Glutamatergic neuron (in vitro differentiated cells): ENCODE data around the gene ATP6AP2. TPM values are rescaled to one million over a fixed set of nuclear protein-coding genes. Genes with fewer than 3 reads are reported as not detected.

ENCODE experiments used
- DNase-seq: peaks from one replicate; pipeline ENCODE4 v3.0.0; 2022
- H3K27ac Mint-ChIP-seq: one replicate; pipeline ENCODE4 v1.8.0; 2020; ENCODE audit warnings: mild to moderate bottlenecking, mixed read lengths, inconsistent platforms; ENCODE audit not compliant: unreplicated experiment
- H3K27me3 Mint-ChIP-seq: one replicate; pipeline ENCODE4 v1.8.0; 2020; ENCODE audit warnings: mild to moderate bottlenecking, moderate library complexity, mixed read lengths, inconsistent platforms; ENCODE audit not compliant: unreplicated experiment
- H3K36me3 Mint-ChIP-seq: one replicate; pipeline ENCODE4 v1.8.0; 2020; ENCODE audit warnings: mild to moderate bottlenecking, mixed read lengths, inconsistent platforms; ENCODE audit not compliant: unreplicated experiment
- H3K4me1 Mint-ChIP-seq: one replicate; pipeline ENCODE4 v1.8.0; 2020; ENCODE audit warnings: mild to moderate bottlenecking, low read depth, mixed read lengths, inconsistent platforms; ENCODE audit not compliant: unreplicated experiment
- H3K4me3 Mint-ChIP-seq: one replicate; pipeline ENCODE4 v1.8.0; 2020; ENCODE audit warnings: mild to moderate bottlenecking, mixed read lengths, inconsistent platforms; ENCODE audit not compliant: unreplicated experiment
- H3K9me3 Mint-ChIP-seq: one replicate; pipeline ENCODE4 v1.8.0; 2020; ENCODE audit warnings: mild to moderate bottlenecking, moderate library complexity, mixed read lengths, inconsistent platforms; ENCODE audit not compliant: unreplicated experiment
- CTCF ChIP-seq: fragments of 200-600 bp; sonication (generic); IDR thresholded peaks from one replicate; pipeline ENCODE4 v1.5.0; 2021; ENCODE audit not compliant: partially characterized antibody, unreplicated experiment
- total RNA-seq: library from RNA; stranded (reverse); fragmentation: NEBNext Ultra II Directional; extraction: Animal tissue kit (Norgen Biotek cat#: 25700); gene quantifications from one replicate; pipeline ENCODE4 v1.2.1, GENCODE V29; 2021; ENCODE audit not compliant: unreplicated experiment

The ATP6AP2 gene
- total RNA-seq, 1 donor from 2014 or later: 59.0 TPM

- DNase-seq: no peak
- no peak for TF ChIP-seq CTCF
- H3K36me3 Mint-ChIP-seq: no peaks in the 10 kb centered on the region
- no peak overlapping the region for H3K4me3 Mint-ChIP-seq
- H3K9me3 Mint-ChIP-seq: no peaks in the 10 kb centered on the region
- peaks cover 2% of the 10 kb centered on the region for H3K27me3 Mint-ChIP-seq
- peaks cover 16% of the 10 kb centered on the region for H3K4me1 Mint-ChIP-seq
- no peak overlapping the region for H3K27ac Mint-ChIP-seq
Observed at GRCh38 chrX:40544343-40545266, 36.2 kb upstream of the ATP6AP2 start.

GRCh38 chrX:40546870-40547269 lies 33.9 kb upstream of the ATP6AP2 start:
- H3K27ac Mint-ChIP-seq: no peak overlapping the region
- H3K36me3 Mint-ChIP-seq: no peaks in the 10 kb centered on the region
- DNase-seq: no peak
- peaks cover 4% of the 10 kb centered on the region for H3K9me3 Mint-ChIP-seq
- H3K27me3 Mint-ChIP-seq: peaks cover 6% of the 10 kb centered on the region
- TF ChIP-seq CTCF: no peak
- no peak overlapping the region for H3K4me3 Mint-ChIP-seq
- peaks cover 22% of the 10 kb centered on the region for H3K4me1 Mint-ChIP-seq

GRCh38 chrX:40550066-40550465 lies 30.7 kb upstream of the ATP6AP2 start:
- Mint-ChIP-seq H3K27ac (peak overlapping the region; percentile 96), H3K27me3 (peaks cover 6% of the 10 kb centered on the region), H3K36me3 (no peaks in the 10 kb centered on the region), H3K9me3 (peaks cover 6% of the 10 kb centered on the region), H3K4me3 (peak overlapping the region; percentile 67), H3K4me1 (peaks cover 23% of the 10 kb centered on the region)
- DNase-seq: peak; percentile 82
- no peak for TF ChIP-seq CTCF

DNA sequence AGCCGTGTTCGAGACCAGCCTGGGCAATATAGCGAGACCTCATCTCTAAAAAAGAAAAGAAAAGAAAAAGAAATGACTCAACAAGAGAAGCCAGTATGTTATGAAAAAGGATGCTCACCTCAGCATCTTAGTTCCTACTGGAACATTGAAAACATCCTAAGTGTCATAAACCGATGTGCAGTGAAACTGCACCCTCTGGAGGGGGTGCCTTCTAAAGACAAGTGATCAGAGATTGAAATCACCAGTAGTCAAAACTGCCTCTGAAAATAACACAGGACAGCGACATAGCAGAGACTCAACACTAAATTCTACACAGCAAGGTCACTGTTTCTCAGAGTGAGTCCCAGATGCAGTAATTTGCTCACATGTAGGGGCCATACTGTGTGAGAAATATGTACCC lies 28.0 kb upstream of the ATP6AP2 start:
- peaks cover 7% of the 10 kb centered on the region for H3K27me3 Mint-ChIP-seq
- no peak for TF ChIP-seq CTCF
- DNase-seq: no peak
- H3K4me3 Mint-ChIP-seq: no peak overlapping the region
- H3K27ac Mint-ChIP-seq: peak overlapping the region; percentile 38
- H3K36me3 Mint-ChIP-seq: no peaks in the 10 kb centered on the region
- H3K9me3 Mint-ChIP-seq: peaks cover 6% of the 10 kb centered on the region
- H3K4me1 Mint-ChIP-seq: peaks cover 20% of the 10 kb centered on the region

- no peak for TF ChIP-seq CTCF
- Mint-ChIP-seq H3K4me1 (peaks cover 2% of the 10 kb centered on the region), H3K4me3 (no peak overlapping the region), H3K36me3 (no peaks in the 10 kb centered on the region), H3K9me3 (no peaks in the 10 kb centered on the region), H3K27ac (no peak overlapping the region), H3K27me3 (peaks cover 2% of the 10 kb centered on the region)
- DNase-seq: no peak
Observed at GRCh38 chrX:40558590-40558989, 22.2 kb upstream of the ATP6AP2 start.
